Measurements from ENCODE around the gene FLYWCH1.
"Not testable (repeated sequence)": the region's sequence is repeated elsewhere in the genome, so short reads cannot be mapped to it uniquely, and the experiment has no call there.

The FLYWCH1 gene

GRCh38 chr16:2928151-2928550, 16.4 kb downstream of the FLYWCH1 start:
- not testable (repeated sequence) for DNase-seq

- no peak for DNase-seq
These were observed 17.1 kb downstream of the FLYWCH1 start for GRCh38 chr16:2928796-2929195.

GRCh38 chr16:2929693-2930092, 18.0 kb downstream of the FLYWCH1 start:
- DNase-seq: no peak

- DNase-seq: no peak
These were observed 18.5 kb downstream of the FLYWCH1 start for GRCh38 chr16:2930236-2930635.

GRCh38 chr16:2931231-2931914, 19.6 kb downstream of the FLYWCH1 start:
- DNase-seq: not testable (repeated sequence)

GRCh38 chr16:2933136-2933535, 21.4 kb downstream of the FLYWCH1 start:
- DNase-seq: no peak

GRCh38 chr16:2933701-2934100, 22.0 kb downstream of the FLYWCH1 start:
- DNase-seq: no peak

- no peak for DNase-seq
These were observed 22.7 kb downstream of the FLYWCH1 start for GRCh38 chr16:2934450-2934849.

GRCh38 chr16:2936436-2937011, 24.8 kb downstream of the FLYWCH1 start:
- DNase-seq: no peak

GRCh38 chr16:2937170-2937569, 25.4 kb downstream of the FLYWCH1 start:
- DNase-seq: no peak

- DNase-seq: no peak
These were observed 26.5 kb downstream of the FLYWCH1 start for GRCh38 chr16:2938206-2938605.

- no peak for DNase-seq
These were observed 28.2 kb downstream of the FLYWCH1 start for GRCh38 chr16:2939968-2940367.

- no peak for DNase-seq
These were observed 30.3 kb downstream of the FLYWCH1 start for GRCh38 chr16:2942045-2942444.

- not testable (repeated sequence) for DNase-seq
These were observed 32.0 kb downstream of the FLYWCH1 start for GRCh38 chr16:2943716-2944115.

- DNase-seq: no peak
These were observed 34.9 kb downstream of the FLYWCH1 start for GRCh38 chr16:2946649-2947048.

- no peak for DNase-seq
These were observed 37.3 kb downstream of the FLYWCH1 start for GRCh38 chr16:2948807-2949704.

- no peak for DNase-seq
These were observed 38.1 kb downstream of the FLYWCH1 start for GRCh38 chr16:2949705-2950352.

- DNase-seq: no peak
These were observed 38.6 kb downstream of the FLYWCH1 start for GRCh38 chr16:2950353-2950724.

- no peak for DNase-seq
These were observed 39.0 kb downstream of the FLYWCH1 start for GRCh38 chr16:2950773-2951172.

- peak; percentile 46 for DNase-seq
These were observed 40.9 kb downstream of the FLYWCH1 start for GRCh38 chr16:2952679-2953078.

GRCh38 chr16:2953706-2954627, 42.2 kb downstream of the FLYWCH1 start:
- DNase-seq: peak; percentile 24
